ENCODE results near the gene MXRA8. TPM values are rescaled to one million over a fixed set of nuclear protein-coding genes. Genes with fewer than 3 reads are reported as not detected.

Gene MXRA8
- total and polyA plus RNA-seq, 9 of the 15 experiments (the other 6 are each of a cell fraction or from before 2014, with no cell fraction given) = 0.66 to 11.3 (median 6.3) TPM

GRCh38 chr1:1349256-1350012 is 8.9 kb downstream of the MXRA8 start, which contains the start of gene DVL1 (continued):
- peak; percentile 48 for TF ChIP-seq GABPA (tag; conservative IDR thresholded peaks at IDR 0.05; ENCODE audit: low read depth)
- 0 out of 2 replicates have a peak, but pooled peaks have one; percentile 34 for TF ChIP-seq STAG1 (CRISPR knock-in tag; IDR thresholded peaks at IDR 0.05; ENCODE audit: borderline replicate concordance)
- peak; percentile 45; the same call in 1 of the 2 replicates for TF ChIP-seq ATF7 (IDR thresholded peaks at IDR 0.05)
- TF ChIP-seq EGR1 (conservative IDR thresholded peaks at IDR 0.05) = peak; percentile 71
- no peak for TF ChIP-seq HNRNPH1 (optimal IDR thresholded peaks at IDR 0.05; ENCODE audit: low read depth, low read length)
- no peak for TF ChIP-seq ZNF239 (CRISPR knock-in tag; IDR thresholded peaks at IDR 0.05)
- TF ChIP-seq TBP (optimal IDR thresholded peaks at IDR 0.05; ENCODE audit: low read depth, low read length) = peak; percentile 29
- no peak for TF ChIP-seq ZNF277 (CRISPR knock-in tag; IDR thresholded peaks at IDR 0.05; ENCODE audit: borderline replicate concordance)
- TF ChIP-seq TSHZ1 (CRISPR knock-in tag; IDR thresholded peaks at IDR 0.05) = no peak
- TF ChIP-seq GABPB2 (CRISPR knock-in tag; conservative IDR thresholded peaks at IDR 0.05) = no peak
- no peak for TF ChIP-seq ZNF274 (IDR thresholded peaks at IDR 0.05; ENCODE audit: borderline replicate concordance, low read depth, low read length)
- TF ChIP-seq NEUROD1 (IDR thresholded peaks at IDR 0.05; ENCODE audit: borderline replicate concordance, low read depth, low read length, partially characterized antibody) = no peak
- TF ChIP-seq E2F8 (IDR thresholded peaks at IDR 0.05; ENCODE audit: low read depth, partially characterized antibody) = no peak
- no peak for TF ChIP-seq NR0B1 (IDR thresholded peaks at IDR 0.05; ENCODE audit: partially characterized antibody)
- TF ChIP-seq CXXC5 (CRISPR knock-in tag; IDR thresholded peaks at IDR 0.05) = peak; percentile 84
- peak; percentile 27; the same call in 1 of the 2 replicates for TF ChIP-seq ETV1 (tag; conservative IDR thresholded peaks at IDR 0.05; ENCODE audit: low read depth)
- TF ChIP-seq IRF2 (CRISPR knock-in tag; IDR thresholded peaks at IDR 0.05) = no peak
- no peak for TF ChIP-seq IFI16 (CRISPR knock-in tag; IDR thresholded peaks at IDR 0.05)
- no peak for TF ChIP-seq ZNF324 (CRISPR knock-in tag; IDR thresholded peaks at IDR 0.05)
